ENCODE measurements around the gene TRAF4. TPM values are rescaled to one million over a fixed set of nuclear protein-coding genes. Genes with fewer than 3 reads are reported as not detected.

TRAF4 gene
- total and polyA plus RNA-seq, 2 donors (not counting 3 experiments of a cell fraction or from before 2014, with no cell fraction given), result 79.5 to 83.9 TPM

DNA sequence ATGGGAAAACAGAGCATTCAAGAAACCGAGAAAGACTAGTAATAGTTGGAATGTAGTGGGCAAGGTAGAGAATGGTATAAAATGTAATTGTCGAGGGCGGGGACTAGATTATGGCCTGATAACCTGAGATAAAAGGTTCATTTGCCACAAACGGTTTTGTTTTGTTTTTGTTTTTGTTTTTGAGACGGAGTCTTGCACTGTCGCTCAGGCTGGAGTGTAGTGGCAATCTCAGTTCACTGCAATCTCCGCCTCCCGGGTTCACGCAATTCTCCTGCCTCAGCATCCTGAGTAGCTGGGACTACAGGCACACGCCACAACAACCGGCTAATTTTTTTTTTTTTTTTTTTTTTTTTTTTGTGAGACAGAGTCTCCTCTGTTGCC lies 13.9 kb upstream of the TRAF4 start:
- H3K9me1 ChIP-seq (replicated peaks; ENCODE audit: control insufficient read depth, extremely low read depth, insufficient read depth, low read length), result no peaks in the 10 kb centered on the region
- BruUV-seq (replicated peaks), result no TSS peak
- peaks cover 20% of the 10 kb centered on the region for H3K4me1 ChIP-seq (ENCODE audit: control insufficient read depth, extremely low read depth, insufficient read depth, low read length)
- H3K36me3 ChIP-seq (ENCODE audit: control insufficient read depth in 2 of 2, extremely low read depth in 1 of 2, insufficient read depth in 2 of 2, low read length in 2 of 2), result no peaks in the 10 kb centered on the region
- DNase-seq (ENCODE audit: low read depth, low spot score) (no peak), FAIRE-seq (no peak)
- H3K27ac ChIP-seq (ENCODE audit: insufficient read depth, low read depth, low read length), result no peak overlapping the region
- no peaks in the 10 kb centered on the region for H3K79me2 ChIP-seq (ENCODE audit: control insufficient read depth, insufficient read depth, low read length)
- no peak overlapping the region for H3K4me3 ChIP-seq (replicated peaks in 1 of 3; ENCODE audit: insufficient read depth in 1 of 3, low read depth in 1 of 3, low read length in 3 of 3)
- intact Hi-C loops (cut with micrococcal nuclease) (no loop called here), dilution Hi-C loops (cut with MboI; ENCODE audit: extremely low pct_ligation_motif_present, low sequenced_read_pairs) (no loop called here)
- ChIA-PET POLR2A (interaction anchor here (0.7 kb wide), 1 partner anchor 564 kb away, joined by 12 read pairs; the partner anchor contains the start of gene NUFIP2), CTCF (interaction anchor here (5.3 to 13.7 kb wide), 2 partner anchors 17 to 221 kb away, joined by 249 to 602 read pairs; partner anchors contain the start of genes PHF12 and TRAF4)
- H2AFZ ChIP-seq (ENCODE audit: low read depth, low read length), result no peak overlapping the region
- no peak overlapping the region for H3K4me2 ChIP-seq (ENCODE audit: insufficient read depth, low read length)
- TF ChIP-seq MYC (IDR thresholded peaks at IDR 0.05; ENCODE audit: low read depth, low read length) (no peak), EZH2 (IDR thresholded peaks at IDR 0.05; ENCODE audit: borderline replicate concordance, low read depth, low read length, severe bottlenecking) (no peak), FOS (IDR thresholded peaks at IDR 0.05; ENCODE audit: borderline replicate concordance, insufficient read depth, low read length) (no peak), POLR2AphosphoS5 (IDR thresholded peaks at IDR 0.05; ENCODE audit: insufficient read depth, low read depth, low read length) (no peak), JUN (IDR thresholded peaks at IDR 0.05; ENCODE audit: borderline replicate concordance, insufficient read depth, insufficient read length, low read depth) (no peak), POLR2A (IDR thresholded peaks at IDR 0.05; ENCODE audit: low read depth, low read length) (no peak), GATA2 (IDR thresholded peaks at IDR 0.05; ENCODE audit: insufficient read depth, insufficient read length, low read depth, low read length) (no peak)
- TF ChIP-seq, protein P1, sequence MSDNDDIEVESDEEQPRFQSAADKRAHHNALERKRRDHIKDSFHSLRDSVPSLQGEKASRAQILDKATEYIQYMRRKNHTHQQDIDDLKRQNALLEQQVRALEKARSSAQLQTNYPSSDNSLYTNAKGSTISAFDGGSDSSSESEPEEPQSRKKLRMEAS (IDR thresholded peaks at IDR 0.05; ENCODE audit: insufficient read depth, insufficient read length), result no peak
- TF ChIP-seq, protein P2, sequence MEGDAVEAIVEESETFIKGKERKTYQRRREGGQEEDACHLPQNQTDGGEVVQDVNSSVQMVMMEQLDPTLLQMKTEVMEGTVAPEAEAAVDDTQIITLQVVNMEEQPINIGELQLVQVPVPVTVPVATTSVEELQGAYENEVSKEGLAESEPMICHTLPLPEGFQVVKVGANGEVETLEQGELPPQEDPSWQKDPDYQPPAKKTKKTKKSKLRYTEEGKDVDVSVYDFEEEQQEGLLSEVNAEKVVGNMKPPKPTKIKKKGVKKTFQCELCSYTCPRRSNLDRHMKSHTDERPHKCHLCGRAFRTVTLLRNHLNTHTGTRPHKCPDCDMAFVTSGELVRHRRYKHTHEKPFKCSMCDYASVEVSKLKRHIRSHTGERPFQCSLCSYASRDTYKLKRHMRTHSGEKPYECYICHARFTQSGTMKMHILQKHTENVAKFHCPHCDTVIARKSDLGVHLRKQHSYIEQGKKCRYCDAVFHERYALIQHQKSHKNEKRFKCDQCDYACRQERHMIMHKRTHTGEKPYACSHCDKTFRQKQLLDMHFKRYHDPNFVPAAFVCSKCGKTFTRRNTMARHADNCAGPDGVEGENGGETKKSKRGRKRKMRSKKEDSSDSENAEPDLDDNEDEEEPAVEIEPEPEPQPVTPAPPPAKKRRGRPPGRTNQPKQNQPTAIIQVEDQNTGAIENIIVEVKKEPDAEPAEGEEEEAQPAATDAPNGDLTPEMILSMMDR (IDR thresholded peaks at IDR 0.05; ENCODE audit: extremely low read depth in 1 of 2, insufficient read depth in 1 of 2, low read depth in 1 of 2, low read length in 2 of 2), result no peak
- no peaks in the 10 kb centered on the region for H3K27me3 ChIP-seq (ENCODE audit: control insufficient read depth in 2 of 2, insufficient read depth in 2 of 2, low read length in 2 of 2)
- H4K20me1 ChIP-seq (replicated peaks; ENCODE audit: control insufficient read depth, extremely low read depth, insufficient read depth, low read length), result no peaks in the 10 kb centered on the region
- H3K9ac ChIP-seq (replicated peaks; ENCODE audit: extremely low read depth, insufficient read depth, low read length), result no peak overlapping the region
- H3K9me3 ChIP-seq (replicated peaks; ENCODE audit: control insufficient read depth, insufficient read depth, low read length), result no peaks in the 10 kb centered on the region

Data from endothelial cell of umbilical vein (primary cell).